Measurements from ENCODE around the gene HECTD3. TPM values are rescaled to one million over a fixed set of nuclear protein-coding genes. Genes with fewer than 3 reads are reported as not detected.
A peak's percentile ranks its signal among the peaks of the same experiment; 100 is the strongest.

HECTD3 gene
- total RNA-seq, 2 donors from 2014 or later, result 40.4 to 66.3 TPM

GRCh38 chr1:45023663-45024062 is 12.5 kb upstream of the HECTD3 start:
- Histone ChIP-seq H3K4me3 (no peak overlapping the region), H3K36me3 (no peaks in the 10 kb centered on the region), H3K4me1 (ENCODE audit: control insufficient read depth in 1 of 2, low read depth in 2 of 2) (no peaks in the 10 kb centered on the region), H3K9me3 (no peaks in the 10 kb centered on the region), H3K27me3 (replicated peaks; ENCODE audit: insufficient read depth) (no peaks in the 10 kb centered on the region), H3K27ac (no peak overlapping the region)
- DNase-seq (ENCODE audit: low spot score) (no peak), ATAC-seq (ENCODE audit: insufficient number of reproducible peaks, low FRiP score, low read depth) (no peak)
- TF ChIP-seq CTCF (IDR thresholded peaks at IDR 0.05), result no peak

- peaks cover 0 to 12% of the 10 kb centered on the region in 2 donors for H3K4me1 ChIP-seq (ENCODE audit: control insufficient read depth in 1 of 2, low read depth in 2 of 2)
- no peak overlapping the region for H3K27ac ChIP-seq
- ATAC-seq (ENCODE audit: insufficient number of reproducible peaks, low FRiP score, low read depth) (no peak), DNase-seq (ENCODE audit: low spot score) (no peak)
- peaks cover 2% of the 10 kb centered on the region for H3K36me3 ChIP-seq
- no peaks in the 10 kb centered on the region for H3K27me3 ChIP-seq (replicated peaks; ENCODE audit: insufficient read depth)
- TF ChIP-seq CTCF (IDR thresholded peaks at IDR 0.05), result peak; percentile 79
- H3K4me3 ChIP-seq, result no peak overlapping the region
- no peaks in the 10 kb centered on the region for H3K9me3 ChIP-seq
These were observed 7.6 kb upstream of the HECTD3 start for GRCh38 chr1:45018599-45019230.

- Histone ChIP-seq H3K27me3 (replicated peaks; ENCODE audit: insufficient read depth) (no peaks in the 10 kb centered on the region), H3K9me3 (no peaks in the 10 kb centered on the region), H3K27ac (no peak overlapping the region), H3K4me3 (no peak overlapping the region), H3K4me1 (ENCODE audit: control insufficient read depth in 1 of 2, low read depth in 2 of 2) (peaks cover 5 to 26% of the 10 kb centered on the region in 2 donors), H3K36me3 (peaks cover 2% of the 10 kb centered on the region)
- TF ChIP-seq CTCF (IDR thresholded peaks at IDR 0.05), result no peak
- no peak for ATAC-seq (ENCODE audit: insufficient number of reproducible peaks, low FRiP score, low read depth)
- no peak for DNase-seq (ENCODE audit: low spot score)
These were observed 5.6 kb upstream of the HECTD3 start for GRCh38 chr1:45016767-45017166.

DNA sequence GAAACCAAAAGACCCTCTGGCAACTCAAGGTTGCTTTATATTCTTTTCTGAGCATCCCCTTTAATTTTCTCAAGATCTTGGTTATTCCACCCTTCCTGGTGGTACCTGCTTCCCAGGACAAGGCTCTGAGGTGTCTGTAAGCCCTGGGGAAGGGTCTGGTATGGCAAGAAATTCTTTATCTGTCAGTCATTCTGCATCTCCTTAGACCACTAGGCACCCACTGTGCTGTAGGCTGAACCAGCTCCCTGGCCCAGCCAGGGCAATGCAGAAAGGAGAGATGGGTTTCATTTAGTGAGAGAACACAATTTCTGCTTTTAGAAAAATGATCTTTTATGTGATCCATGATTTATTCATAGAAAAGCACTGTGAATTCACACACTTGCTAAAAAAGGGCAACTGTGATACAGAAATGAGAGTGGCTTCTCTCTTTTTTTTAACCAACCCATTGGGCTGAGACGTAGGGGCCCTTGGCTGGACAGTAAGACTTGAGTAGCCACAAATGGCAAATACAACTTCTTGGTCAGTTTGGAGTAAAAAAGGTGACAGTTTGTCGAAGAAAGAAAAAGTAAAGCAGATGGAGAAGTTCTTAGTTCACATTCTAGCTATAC is 5.1 kb upstream of the HECTD3 start:
- ATAC-seq (ENCODE audit: insufficient number of reproducible peaks, low FRiP score, low read depth) (no peak), DNase-seq (ENCODE audit: low spot score) (no peak)
- Histone ChIP-seq H3K36me3 (peaks cover 2% of the 10 kb centered on the region), H3K4me3 (no peak overlapping the region), H3K9me3 (no peaks in the 10 kb centered on the region), H3K27ac (no peak overlapping the region), H3K27me3 (replicated peaks; ENCODE audit: insufficient read depth) (no peaks in the 10 kb centered on the region), H3K4me1 (ENCODE audit: control insufficient read depth in 1 of 2, low read depth in 2 of 2) (peaks cover 10 to 32% of the 10 kb centered on the region in 2 donors)
- no peak for TF ChIP-seq CTCF (IDR thresholded peaks at IDR 0.05)

DNA sequence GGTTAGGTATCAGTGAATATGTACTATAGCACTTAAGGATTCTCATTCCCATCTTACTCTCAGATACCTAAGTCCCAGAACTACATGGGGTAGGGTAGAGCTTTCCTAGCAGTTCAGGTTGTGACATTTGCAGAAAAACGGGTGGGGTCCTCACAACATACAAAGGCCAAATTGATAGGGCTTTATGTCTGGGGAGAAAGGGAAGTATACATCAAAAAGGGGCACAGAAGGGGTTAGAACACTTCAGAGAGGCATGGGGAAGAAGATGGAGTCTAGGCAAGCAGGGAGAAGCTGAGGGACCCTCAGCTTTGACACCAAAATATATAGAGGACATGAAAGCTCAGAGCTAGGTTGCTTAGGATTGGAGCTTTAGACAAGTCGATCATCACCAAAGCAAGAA is 4.6 kb upstream of the HECTD3 start:
- H3K27ac ChIP-seq, result no peak overlapping the region
- DNase-seq (ENCODE audit: low spot score), result no peak

More for the DNA sequence above, 4.6 kb upstream of the HECTD3 start:
- TF ChIP-seq CTCF (IDR thresholded peaks at IDR 0.05), result no peak
- Histone ChIP-seq H3K4me3 (no peak overlapping the region), H3K27me3 (replicated peaks; ENCODE audit: insufficient read depth) (no peaks in the 10 kb centered on the region), H3K4me1 (ENCODE audit: control insufficient read depth in 1 of 2, low read depth in 2 of 2) (peaks cover 10 to 32% of the 10 kb centered on the region in 2 donors), H3K9me3 (no peaks in the 10 kb centered on the region), H3K36me3 (peaks cover 2% of the 10 kb centered on the region)
- ATAC-seq (ENCODE audit: insufficient number of reproducible peaks, low FRiP score, low read depth), result no peak
